ENCODE measurements around the gene ZNF823.

DNA sequence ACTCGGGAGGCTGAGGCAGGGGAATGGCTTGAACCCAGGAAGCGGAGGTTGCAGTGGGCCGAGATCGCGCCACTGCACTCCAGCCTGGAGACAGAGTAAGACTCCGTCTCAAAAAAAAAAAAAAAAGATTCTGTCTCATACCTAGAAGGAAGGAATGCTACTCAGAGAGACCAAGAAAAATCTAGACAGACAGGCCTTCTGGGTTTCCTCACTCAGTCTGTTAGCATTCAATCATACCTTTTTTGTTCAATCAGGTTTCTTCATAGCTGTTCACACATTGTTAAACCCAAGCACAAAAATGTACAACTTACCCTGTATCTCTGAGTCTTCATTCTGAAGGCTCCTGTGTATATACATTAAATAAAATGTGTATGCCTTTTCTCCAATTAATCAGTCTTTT, 40.5 kb downstream of the ZNF823 start:
- TF ChIP-seq, protein P1, sequence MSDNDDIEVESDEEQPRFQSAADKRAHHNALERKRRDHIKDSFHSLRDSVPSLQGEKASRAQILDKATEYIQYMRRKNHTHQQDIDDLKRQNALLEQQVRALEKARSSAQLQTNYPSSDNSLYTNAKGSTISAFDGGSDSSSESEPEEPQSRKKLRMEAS (IDR thresholded peaks at IDR 0.05): no peak
- TF ChIP-seq EP300 (IDR thresholded peaks at IDR 0.05; ENCODE audit: borderline replicate concordance) (no peak), TCF12 (IDR thresholded peaks at IDR 0.05; ENCODE audit: low read depth) (no peak), RAD21 (IDR thresholded peaks at IDR 0.05; ENCODE audit: low read depth) (no peak), TAF1 (IDR thresholded peaks at IDR 0.05; ENCODE audit: low read depth) (no peak), EGR1 (IDR thresholded peaks at IDR 0.05) (no peak)
- TF ChIP-seq, protein P2, sequence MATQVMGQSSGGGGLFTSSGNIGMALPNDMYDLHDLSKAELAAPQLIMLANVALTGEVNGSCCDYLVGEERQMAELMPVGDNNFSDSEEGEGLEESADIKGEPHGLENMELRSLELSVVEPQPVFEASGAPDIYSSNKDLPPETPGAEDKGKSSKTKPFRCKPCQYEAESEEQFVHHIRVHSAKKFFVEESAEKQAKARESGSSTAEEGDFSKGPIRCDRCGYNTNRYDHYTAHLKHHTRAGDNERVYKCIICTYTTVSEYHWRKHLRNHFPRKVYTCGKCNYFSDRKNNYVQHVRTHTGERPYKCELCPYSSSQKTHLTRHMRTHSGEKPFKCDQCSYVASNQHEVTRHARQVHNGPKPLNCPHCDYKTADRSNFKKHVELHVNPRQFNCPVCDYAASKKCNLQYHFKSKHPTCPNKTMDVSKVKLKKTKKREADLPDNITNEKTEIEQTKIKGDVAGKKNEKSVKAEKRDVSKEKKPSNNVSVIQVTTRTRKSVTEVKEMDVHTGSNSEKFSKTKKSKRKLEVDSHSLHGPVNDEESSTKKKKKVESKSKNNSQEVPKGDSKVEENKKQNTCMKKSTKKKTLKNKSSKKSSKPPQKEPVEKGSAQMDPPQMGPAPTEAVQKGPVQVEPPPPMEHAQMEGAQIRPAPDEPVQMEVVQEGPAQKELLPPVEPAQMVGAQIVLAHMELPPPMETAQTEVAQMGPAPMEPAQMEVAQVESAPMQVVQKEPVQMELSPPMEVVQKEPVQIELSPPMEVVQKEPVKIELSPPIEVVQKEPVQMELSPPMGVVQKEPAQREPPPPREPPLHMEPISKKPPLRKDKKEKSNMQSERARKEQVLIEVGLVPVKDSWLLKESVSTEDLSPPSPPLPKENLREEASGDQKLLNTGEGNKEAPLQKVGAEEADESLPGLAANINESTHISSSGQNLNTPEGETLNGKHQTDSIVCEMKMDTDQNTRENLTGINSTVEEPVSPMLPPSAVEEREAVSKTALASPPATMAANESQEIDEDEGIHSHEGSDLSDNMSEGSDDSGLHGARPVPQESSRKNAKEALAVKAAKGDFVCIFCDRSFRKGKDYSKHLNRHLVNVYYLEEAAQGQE (IDR thresholded peaks at IDR 0.05; ENCODE audit: low read depth): no peak
